SK-N-SH (cell line): Measurements from ENCODE around the gene SRRM4. TPM values are rescaled to one million over a fixed set of nuclear protein-coding genes. Genes with fewer than 3 reads are reported as not detected.

Experiments
- CTCF ChIA-PET: fragments of 300-600, 350-600 bp; formaldehyde crosslinking; extraction: SDS; loops from one replicate; lab custom pipeline; 2021; lab: Yijun Ruan, JAX
- POLR2A ChIA-PET: fragments of 350-600 bp; sonication (Branson Sonifier 250); formaldehyde crosslinking; extraction: SDS; loops from one replicate; lab custom pipeline; 2020; ENCODE audit warnings: antibody characterized with exemption, inconsistent platforms; lab: Yijun Ruan, JAX
- DNase-seq: peaks from one replicate; pipeline ENCODE4 v3.0.0; 2012
- H2AFZ ChIP-seq: fragments of 200-600 bp; sonication (generic); 2 replicates; pipeline ENCODE4 v1.8.1; 2016; ENCODE audit warnings: antibody characterized with exemption, mild to moderate bottlenecking, low read depth
- H3F3A ChIP-seq: fragments of 200-600 bp; sonication (generic); replicated peaks from 2 replicates; pipeline ENCODE3; 2016; ENCODE audit warnings: antibody characterized with exemption, mild to moderate bottlenecking; ENCODE audit not compliant: insufficient read depth
- H3K27ac ChIP-seq, 2 experiments: fragments of 200-500 bp in 1 of 2; fragments of 200-600 bp in 1 of 2; sonication (Bioruptor generic) in 1 of 2; sonication (generic), shearing (Covaris generic) in 1 of 2; 2 replicates each; pipeline versions ENCODE4 v1.5.1 to v1.6.1; 2014 to 2016; ENCODE audit warnings: low read depth in 2 of 2, inconsistent platforms in 1 of 2, low read length in 1 of 2, mild to moderate bottlenecking in 1 of 2, mixed read lengths in 1 of 2
- H3K27me3 ChIP-seq: fragments of 200-600 bp; sonication (generic), shearing (Covaris generic); 2 replicates; pipeline ENCODE4 v1.6.1; 2016; ENCODE audit warnings: mixed run types; ENCODE audit not compliant: insufficient read depth
- H3K36me3 ChIP-seq, 2 experiments: fragments of 200-500 bp in 1 of 2; fragments of 200-600 bp in 1 of 2; sonication (Bioruptor generic) in 1 of 2; sonication (generic) in 1 of 2; replicated peaks in 1 of 2; 2 replicates each; pipeline versions ENCODE3 to v1.5.1; 2014 to 2016; ENCODE audit warnings: low read length in 1 of 2, mild to moderate bottlenecking in 1 of 2; ENCODE audit not compliant: insufficient read depth in 2 of 2, control insufficient read depth in 1 of 2
- H3K4me1 ChIP-seq, 2 experiments: fragments of 200-500 bp in 1 of 2; fragments of 200-600 bp in 1 of 2; sonication (Bioruptor generic) in 1 of 2; sonication (generic), shearing (Covaris generic) in 1 of 2; 2 replicates each; pipeline versions ENCODE4 v1.5.1 to v1.6.1; 2014 to 2016; ENCODE audit warnings: low read depth in 1 of 2, low read length in 1 of 2, mixed run types in 1 of 2; ENCODE audit not compliant: insufficient read depth in 2 of 2, control insufficient read depth in 1 of 2
- H3K4me2 ChIP-seq: fragments of 200-600 bp; sonication (generic), shearing (Covaris generic); 2 replicates; pipeline ENCODE4 v1.6.1; 2017; ENCODE audit warnings: mixed run types
- H3K4me3 ChIP-seq, 2 experiments: fragments of 200-500 bp in 1 of 2; fragments of 200-600 bp in 1 of 2; sonication (Bioruptor generic) in 1 of 2; sonication (generic), shearing (Covaris generic) in 1 of 2; 2 replicates each; pipeline versions ENCODE4 v1.5.1 to v1.8.1; 2014 to 2016; ENCODE audit warnings: low read depth in 2 of 2, inconsistent platforms in 1 of 2, low read length in 1 of 2, mild to moderate bottlenecking in 1 of 2, mixed read lengths in 1 of 2, moderate library complexity in 1 of 2
- H3K79me2 ChIP-seq: fragments of 200-600 bp; sonication (generic); 2 replicates; pipeline ENCODE4 v1.8.1; 2017; ENCODE audit warnings: mild to moderate bottlenecking; ENCODE audit not compliant: insufficient read depth
- H3K9ac ChIP-seq: fragments of 200-600 bp; sonication (generic); 2 replicates; pipeline ENCODE4 v1.6.1; 2017; ENCODE audit warnings: mixed run types
- H3K9me2 ChIP-seq: fragments of 200-600 bp; sonication (generic); 2 replicates; pipeline ENCODE4 v1.6.1; 2017; ENCODE audit warnings: mixed run types
- H3K9me3 ChIP-seq: fragments of 200-600 bp; sonication (generic); 2 replicates; pipeline ENCODE4 v1.6.1; 2017; ENCODE audit warnings: mixed run types, mild to moderate bottlenecking, moderate library complexity
- H4K20me1 ChIP-seq: fragments of 200-600 bp; sonication (generic); 2 replicates; pipeline ENCODE4 v1.6.1; 2017; ENCODE audit warnings: mild to moderate bottlenecking, mixed run types; ENCODE audit not compliant: insufficient read depth
- EZH2phosphoT487 ChIP-seq: fragments of 200-600 bp; sonication (generic); IDR thresholded peaks from 2 replicates; pipeline ENCODE4 v1.6.1; 2017; ENCODE audit warnings: low read depth, mixed run types, mild to moderate bottlenecking, antibody characterized with exemption, moderate library complexity, borderline replicate concordance
- FOSL2 ChIP-seq: IDR thresholded peaks from 2 replicates; pipeline ENCODE4 v1.4.0; 2012; ENCODE audit warnings: low read depth, mild to moderate bottlenecking, moderate library complexity, borderline replicate concordance
- FOXJ3 ChIP-seq: sonication (generic); formaldehyde crosslinking; IDR thresholded peaks from 2 replicates; pipeline ENCODE4 v1.5.1; 2020; ENCODE audit warnings: mild to moderate bottlenecking, missing genetic modification reagents
- GABPA ChIP-seq: IDR thresholded peaks from 2 replicates; pipeline ENCODE4 v1.4.0; 2012; ENCODE audit warnings: low read depth, mild to moderate bottlenecking
- GATA2 ChIP-seq: sonication (generic); formaldehyde crosslinking; IDR thresholded peaks from 2 replicates; pipeline ENCODE4 v1.5.0; 2020; ENCODE audit warnings: mild to moderate bottlenecking, missing genetic modification reagents
- MXI1 ChIP-seq: IDR thresholded peaks from 2 replicates; pipeline ENCODE4 v1.6.1; 2012; ENCODE audit warnings: mild to moderate bottlenecking, low read depth, low read length, improper control_type of control experiment
- POLR2AphosphoS5 ChIP-seq: IDR thresholded peaks from 2 replicates; pipeline ENCODE4 v1.6.1; 2012; ENCODE audit warnings: low read depth, low read length
- RAD21 ChIP-seq: IDR thresholded peaks from 2 replicates; pipeline ENCODE4 v1.6.1; 2012; ENCODE audit warnings: mild to moderate bottlenecking, low read length
- RFX5 ChIP-seq: IDR thresholded peaks from 2 replicates; pipeline ENCODE4 v1.6.1; 2012; ENCODE audit warnings: mild to moderate bottlenecking, improper control_type of control experiment, low read length
- SIN3A ChIP-seq: IDR thresholded peaks from 2 replicates; pipeline ENCODE4 v1.6.1; 2012; ENCODE audit warnings: low read depth, mild to moderate bottlenecking, low read length, moderate library complexity, borderline replicate concordance
- SMC3 ChIP-seq: IDR thresholded peaks from 2 replicates; pipeline ENCODE4 v1.6.1; 2012; ENCODE audit warnings: low read depth, low read length, improper control_type of control experiment
- TAF1 ChIP-seq: IDR thresholded peaks from 2 replicates; pipeline ENCODE4 v1.6.1; 2012; ENCODE audit warnings: low read depth, mild to moderate bottlenecking, low read length, moderate library complexity, borderline replicate concordance
- TCF12 ChIP-seq: IDR thresholded peaks from 2 replicates; pipeline ENCODE4 v1.4.0; 2012
- whole genome bisulfite sequencing: methylation state at CpG from one replicate; pipeline ENCODE4 v1.1.6; 2017; ENCODE audit warnings: low lambda C conversion rate; 5-methylcytosine and 5-hydroxymethylcytosine counted together
- polyA plus RNA-seq, 3 experiments: library from polyadenylated mRNA; depleted of rRNA; stranded (reverse); fragments of >200 nt; gene quantifications; 2 replicates each; pipeline ENCODE4 v1.2.3, GENCODE V29; 2012
- TF ChIP-seq, protein P1 (sequence below): fragments of 150-350 bp; IDR thresholded peaks from 2 replicates; pipeline ENCODE4 v1.6.1; 2016; ENCODE audit warnings: mild to moderate bottlenecking, low read depth, low read length
- TF ChIP-seq, protein P2 (sequence below): IDR thresholded peaks from 2 replicates; pipeline ENCODE4; 2012
- TF ChIP-seq, protein P3 (sequence below): IDR thresholded peaks from 2 replicates; pipeline ENCODE4 v1.4.0; 2012; ENCODE audit warnings: low read depth, borderline replicate concordance
- TF ChIP-seq, protein P4 (sequence below): IDR thresholded peaks from 2 replicates; pipeline ENCODE4 v1.4.0; 2012; ENCODE audit warnings: low read depth
- TF ChIP-seq, protein P5 (sequence below): IDR thresholded peaks from 2 replicates; pipeline ENCODE4 v1.4.0; 2012; ENCODE audit warnings: low read depth, borderline replicate concordance
- TF ChIP-seq, protein P6 (sequence below): fragments of 200-600 bp; sonication (generic); IDR thresholded peaks from 2 replicates; pipeline ENCODE4 v1.6.1; 2017; ENCODE audit warnings: antibody characterized with exemption, mild to moderate bottlenecking, moderate library complexity

The SRRM4 gene
- polyA plus RNA-seq, 1 of the 3 experiments (the other 2 are of a cell fraction) = 0.03 TPM

DNA sequence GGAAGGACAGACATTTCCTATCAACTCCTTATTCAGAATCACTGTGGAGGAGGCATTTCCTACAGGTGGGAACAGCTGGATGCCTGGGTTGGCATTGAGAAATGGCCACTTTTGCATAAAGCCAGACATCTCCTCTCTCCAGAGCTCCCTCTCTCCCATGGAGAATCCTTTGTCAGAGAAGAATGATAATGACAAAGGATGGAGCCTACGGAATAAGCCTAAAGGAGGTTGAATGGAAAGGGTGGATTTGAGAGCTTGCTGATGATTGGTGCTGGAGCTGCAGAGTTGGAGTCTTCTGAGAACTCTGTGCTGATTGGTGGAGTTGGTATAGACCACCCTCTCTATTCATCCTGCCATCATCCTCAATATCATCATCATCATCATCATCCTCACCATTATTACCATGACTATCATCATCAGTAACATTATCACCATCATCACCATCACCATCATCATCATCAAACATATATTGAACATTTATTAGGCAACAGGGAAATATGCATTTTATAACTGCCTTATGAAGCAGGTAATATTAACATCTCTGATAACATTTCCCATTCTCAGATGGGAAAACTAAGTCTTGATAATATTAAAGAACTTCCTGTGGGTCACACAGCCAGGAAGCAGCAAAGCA, 108.2 kb downstream of the SRRM4 start:
- H3K79me2 ChIP-seq = no peaks in the 10 kb centered on the region
- H3K9me3 ChIP-seq = no peaks in the 10 kb centered on the region
- H3K4me1 ChIP-seq = peaks cover 0 to 23% of the 10 kb centered on the region in 2 experiments; a peak in 1 of 4 replicates
- H3K9me2 ChIP-seq = no peaks in the 10 kb centered on the region
- H2AFZ ChIP-seq = no peak overlapping the region
- no peaks in the 10 kb centered on the region for H3K27me3 ChIP-seq
- no peaks in the 10 kb centered on the region for H3F3A ChIP-seq
- no peak overlapping the region for H3K9ac ChIP-seq
- WGBS = 11% methylated on average over 1 of the region's 1 CpG
- no peaks in the 10 kb centered on the region for H3K36me3 ChIP-seq
- H3K4me3 ChIP-seq = no peak overlapping the region
- no peak overlapping the region for H3K27ac ChIP-seq
- ChIA-PET CTCF (interaction anchor here (1.0 to 2.4 kb wide), 3 partner anchors 11 to 324 kb away, joined by 3 to 8 read pairs (median 6); no protein-coding TSS in a partner anchor), POLR2A (interaction anchor here (1.0 kb wide), 1 partner anchor 189 kb away, joined by 3 read pairs; no protein-coding TSS in a partner anchor)
- no peak overlapping the region for H3K4me2 ChIP-seq
- TF ChIP-seq TCF12 (no peak), POLR2AphosphoS5 (no peak), GATA2 (CRISPR knock-in tag) (no peak), SIN3A (no peak), FOSL2 (no peak), EZH2phosphoT487 (no peak), MXI1 (no peak), TAF1 (no peak), RAD21 (no peak), RFX5 (no peak), GABPA (no peak)
- TF ChIP-seq, protein P1, sequence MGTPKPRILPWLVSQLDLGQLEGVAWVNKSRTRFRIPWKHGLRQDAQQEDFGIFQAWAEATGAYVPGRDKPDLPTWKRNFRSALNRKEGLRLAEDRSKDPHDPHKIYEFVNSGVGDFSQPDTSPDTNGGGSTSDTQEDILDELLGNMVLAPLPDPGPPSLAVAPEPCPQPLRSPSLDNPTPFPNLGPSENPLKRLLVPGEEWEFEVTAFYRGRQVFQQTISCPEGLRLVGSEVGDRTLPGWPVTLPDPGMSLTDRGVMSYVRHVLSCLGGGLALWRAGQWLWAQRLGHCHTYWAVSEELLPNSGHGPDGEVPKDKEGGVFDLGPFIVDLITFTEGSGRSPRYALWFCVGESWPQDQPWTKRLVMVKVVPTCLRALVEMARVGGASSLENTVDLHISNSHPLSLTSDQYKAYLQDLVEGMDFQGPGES = no peak
- TF ChIP-seq, protein P2, sequence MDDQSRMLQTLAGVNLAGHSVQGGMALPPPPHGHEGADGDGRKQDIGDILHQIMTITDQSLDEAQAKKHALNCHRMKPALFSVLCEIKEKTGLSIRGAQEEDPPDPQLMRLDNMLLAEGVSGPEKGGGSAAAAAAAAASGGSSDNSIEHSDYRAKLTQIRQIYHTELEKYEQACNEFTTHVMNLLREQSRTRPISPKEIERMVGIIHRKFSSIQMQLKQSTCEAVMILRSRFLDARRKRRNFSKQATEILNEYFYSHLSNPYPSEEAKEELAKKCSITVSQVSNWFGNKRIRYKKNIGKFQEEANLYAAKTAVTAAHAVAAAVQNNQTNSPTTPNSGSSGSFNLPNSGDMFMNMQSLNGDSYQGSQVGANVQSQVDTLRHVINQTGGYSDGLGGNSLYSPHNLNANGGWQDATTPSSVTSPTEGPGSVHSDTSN = no peak
- no peaks in the 10 kb centered on the region for H4K20me1 ChIP-seq
- DNase-seq = no peak

DNA sequence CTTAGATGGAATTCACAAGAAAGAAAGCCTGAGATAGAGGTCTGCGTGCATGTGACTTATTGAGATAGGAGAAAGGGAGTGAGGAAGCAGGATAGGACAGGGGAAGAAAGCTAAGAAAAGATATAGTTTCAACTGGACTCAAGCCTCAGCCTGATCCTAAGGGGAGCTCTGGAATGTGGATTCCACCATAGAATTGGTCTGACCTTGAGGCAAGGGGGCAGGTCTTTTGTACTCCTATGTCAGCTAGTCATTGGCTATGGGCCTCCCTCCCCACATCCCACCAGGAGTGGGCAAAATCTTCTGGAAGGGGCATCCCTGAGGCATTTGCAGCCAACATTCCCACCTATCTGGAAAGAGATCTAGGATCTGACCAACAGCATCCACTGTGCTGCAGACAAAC, 108.9 kb downstream of the SRRM4 start:
- peaks cover 0 to 22% of the 10 kb centered on the region in 2 experiments; a peak in 1 of 4 replicates for H3K4me1 ChIP-seq
- ChIA-PET POLR2A (no interaction called here), CTCF (interaction anchor here (2.2 to 2.4 kb wide), 3 partner anchors 11 to 323 kb away, joined by 6 to 8 read pairs (median 6); no protein-coding TSS in a partner anchor)
- no peak overlapping the region for H3K4me3 ChIP-seq
- no peak for DNase-seq
- H3K27me3 ChIP-seq = no peaks in the 10 kb centered on the region
- H4K20me1 ChIP-seq = no peaks in the 10 kb centered on the region
- H2AFZ ChIP-seq = no peak overlapping the region
- H3K9me2 ChIP-seq = no peaks in the 10 kb centered on the region
- TF ChIP-seq MXI1 (no peak), TCF12 (no peak), SMC3 (no peak), FOXJ3 (CRISPR knock-in tag) (no peak), EZH2phosphoT487 (no peak), RFX5 (no peak), RAD21 (no peak)
- TF ChIP-seq, protein P3, sequence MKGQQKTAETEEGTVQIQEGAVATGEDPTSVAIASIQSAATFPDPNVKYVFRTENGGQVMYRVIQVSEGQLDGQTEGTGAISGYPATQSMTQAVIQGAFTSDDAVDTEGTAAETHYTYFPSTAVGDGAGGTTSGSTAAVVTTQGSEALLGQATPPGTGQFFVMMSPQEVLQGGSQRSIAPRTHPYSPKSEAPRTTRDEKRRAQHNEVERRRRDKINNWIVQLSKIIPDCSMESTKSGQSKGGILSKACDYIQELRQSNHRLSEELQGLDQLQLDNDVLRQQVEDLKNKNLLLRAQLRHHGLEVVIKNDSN = no peak
- TF ChIP-seq, protein P4, sequence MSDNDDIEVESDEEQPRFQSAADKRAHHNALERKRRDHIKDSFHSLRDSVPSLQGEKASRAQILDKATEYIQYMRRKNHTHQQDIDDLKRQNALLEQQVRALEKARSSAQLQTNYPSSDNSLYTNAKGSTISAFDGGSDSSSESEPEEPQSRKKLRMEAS = no peak
- TF ChIP-seq, protein P5, sequence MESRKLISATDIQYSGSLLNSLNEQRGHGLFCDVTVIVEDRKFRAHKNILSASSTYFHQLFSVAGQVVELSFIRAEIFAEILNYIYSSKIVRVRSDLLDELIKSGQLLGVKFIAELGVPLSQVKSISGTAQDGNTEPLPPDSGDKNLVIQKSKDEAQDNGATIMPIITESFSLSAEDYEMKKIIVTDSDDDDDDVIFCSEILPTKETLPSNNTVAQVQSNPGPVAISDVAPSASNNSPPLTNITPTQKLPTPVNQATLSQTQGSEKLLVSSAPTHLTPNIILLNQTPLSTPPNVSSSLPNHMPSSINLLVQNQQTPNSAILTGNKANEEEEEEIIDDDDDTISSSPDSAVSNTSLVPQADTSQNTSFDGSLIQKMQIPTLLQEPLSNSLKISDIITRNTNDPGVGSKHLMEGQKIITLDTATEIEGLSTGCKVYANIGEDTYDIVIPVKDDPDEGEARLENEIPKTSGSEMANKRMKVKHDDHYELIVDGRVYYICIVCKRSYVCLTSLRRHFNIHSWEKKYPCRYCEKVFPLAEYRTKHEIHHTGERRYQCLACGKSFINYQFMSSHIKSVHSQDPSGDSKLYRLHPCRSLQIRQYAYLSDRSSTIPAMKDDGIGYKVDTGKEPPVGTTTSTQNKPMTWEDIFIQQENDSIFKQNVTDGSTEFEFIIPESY = no peak
- TF ChIP-seq, protein P6, sequence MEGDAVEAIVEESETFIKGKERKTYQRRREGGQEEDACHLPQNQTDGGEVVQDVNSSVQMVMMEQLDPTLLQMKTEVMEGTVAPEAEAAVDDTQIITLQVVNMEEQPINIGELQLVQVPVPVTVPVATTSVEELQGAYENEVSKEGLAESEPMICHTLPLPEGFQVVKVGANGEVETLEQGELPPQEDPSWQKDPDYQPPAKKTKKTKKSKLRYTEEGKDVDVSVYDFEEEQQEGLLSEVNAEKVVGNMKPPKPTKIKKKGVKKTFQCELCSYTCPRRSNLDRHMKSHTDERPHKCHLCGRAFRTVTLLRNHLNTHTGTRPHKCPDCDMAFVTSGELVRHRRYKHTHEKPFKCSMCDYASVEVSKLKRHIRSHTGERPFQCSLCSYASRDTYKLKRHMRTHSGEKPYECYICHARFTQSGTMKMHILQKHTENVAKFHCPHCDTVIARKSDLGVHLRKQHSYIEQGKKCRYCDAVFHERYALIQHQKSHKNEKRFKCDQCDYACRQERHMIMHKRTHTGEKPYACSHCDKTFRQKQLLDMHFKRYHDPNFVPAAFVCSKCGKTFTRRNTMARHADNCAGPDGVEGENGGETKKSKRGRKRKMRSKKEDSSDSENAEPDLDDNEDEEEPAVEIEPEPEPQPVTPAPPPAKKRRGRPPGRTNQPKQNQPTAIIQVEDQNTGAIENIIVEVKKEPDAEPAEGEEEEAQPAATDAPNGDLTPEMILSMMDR = no peak
- H3F3A ChIP-seq = no peaks in the 10 kb centered on the region
- H3K9me3 ChIP-seq = no peaks in the 10 kb centered on the region
- H3K9ac ChIP-seq = no peak overlapping the region
- 0% methylated on average over 1 of the region's 1 CpG for WGBS
- no peaks in the 10 kb centered on the region for H3K36me3 ChIP-seq
- no peaks in the 10 kb centered on the region for H3K79me2 ChIP-seq
- H3K4me2 ChIP-seq = no peak overlapping the region
- H3K27ac ChIP-seq = peak overlapping the region in 1 of 2 experiments; percentile 22; a peak in 1 of 4 replicates
